DMS79 (cell line): ENCODE results near the gene NPTN.
A peak's percentile ranks its signal among the peaks of the same experiment; 100 is the strongest.
"Not testable (repeated sequence)": the region's sequence is repeated elsewhere in the genome, so short reads cannot be mapped to it uniquely, and the experiment has no call there.

Experiments
- DNase-seq: peaks from one replicate; lab custom pipeline; 2025; lab: John Stamatoyannopoulos, UW

Gene NPTN

GRCh38 chr15:73633111-73633990, at the start of gene NPTN:
Gene NPTN, minus strand, starts transcription at chr15:73633389. Its CDS starts 174 bp downstream, at chr15:73633215.
- peak; percentile 60 for DNase-seq

- no peak for DNase-seq
Measured at GRCh38 chr15:73682600-73683090, 49.5 kb upstream of the NPTN start.

GRCh38 chr15:73681856-73682599, 48.8 kb upstream of the NPTN start:
- DNase-seq = no peak

- DNase-seq = no peak
Measured at GRCh38 chr15:73681063-73681462, 47.9 kb upstream of the NPTN start.

- DNase-seq = no peak
Measured at GRCh38 chr15:73680549-73680948, 47.4 kb upstream of the NPTN start.

- no peak for DNase-seq
Measured at GRCh38 chr15:73679964-73680363, 46.8 kb upstream of the NPTN start.

- DNase-seq = no peak
Measured at GRCh38 chr15:73679180-73679579, 46.0 kb upstream of the NPTN start.

GRCh38 chr15:73678498-73678897, 45.3 kb upstream of the NPTN start:
- no peak for DNase-seq

GRCh38 chr15:73677733-73678132, 44.5 kb upstream of the NPTN start:
- DNase-seq = no peak

GRCh38 chr15:73677146-73677607, 44.0 kb upstream of the NPTN start:
- DNase-seq = no peak

GRCh38 chr15:73674587-73674986, 41.4 kb upstream of the NPTN start:
- DNase-seq = no peak

- no peak for DNase-seq
Measured at GRCh38 chr15:73660455-73660854, 27.3 kb upstream of the NPTN start.

GRCh38 chr15:73658645-73659044, 25.5 kb upstream of the NPTN start:
- no peak for DNase-seq

- no peak for DNase-seq
Measured at GRCh38 chr15:73655724-73656123, 22.5 kb upstream of the NPTN start.

- no peak for DNase-seq
Measured at GRCh38 chr15:73654659-73655058, 21.5 kb upstream of the NPTN start.

- no peak for DNase-seq
Measured at GRCh38 chr15:73650416-73651126, 17.4 kb upstream of the NPTN start.

GRCh38 chr15:73648014-73648295, 14.8 kb upstream of the NPTN start:
- DNase-seq = no peak

GRCh38 chr15:73647259-73648013, 14.2 kb upstream of the NPTN start:
- no peak for DNase-seq

- not testable (repeated sequence) for DNase-seq
Measured at GRCh38 chr15:73639464-73639863, 6.3 kb upstream of the NPTN start.

- no peak for DNase-seq
Measured at GRCh38 chr15:73637527-73637926, 4.3 kb upstream of the NPTN start.

GRCh38 chr15:73633991-73634495, 854 bp upstream of the NPTN start:
- DNase-seq = no peak

GRCh38 chr15:73632670-73633058, 525 bp downstream of the NPTN start:
- no peak for DNase-seq
